Endothelial cell of umbilical vein (primary cell): ENCODE results near the gene TMEM254. TPM values are rescaled to one million over a fixed set of nuclear protein-coding genes. Genes with fewer than 3 reads are reported as not detected.

Source experiments
- BruUV-seq: library from RNA; stranded (reverse); fragments of 400-500 nt; replicated peaks from 2 replicates; lab custom pipeline; 2021; lab: Mats Ljungman, UMichigan
- CTCF ChIA-PET: fragments of 300-600, 350-600 bp; sonication (Branson Sonifier 250); formaldehyde crosslinking; loops from one replicate; lab custom pipeline; 2021; ENCODE audit warnings: antibody characterized with exemption, inconsistent platforms; lab: Charles Lee
- POLR2A ChIA-PET: fragments of 300-600, 350-600 bp; sonication (Branson Sonifier 250); formaldehyde crosslinking; loops from one replicate; lab custom pipeline; 2021; ENCODE audit warnings: antibody characterized with exemption, inconsistent platforms; lab: Charles Lee
- DNase-seq: peaks from one replicate; pipeline ENCODE4 v3.0.0-alpha.2; 2011; ENCODE audit warnings: low read depth, low spot score
- FAIRE-seq: peaks from 2 replicates; lab custom pipeline; 2011; peaks lifted over from hg19 to GRCh38; lab: Jason Lieb, UNC
- H2AFZ ChIP-seq: 2 replicates; pipeline ENCODE4 v1.6.0; 2012; ENCODE audit warnings: low read depth, low read length, control low read depth, inconsistent platforms
- H3K27ac ChIP-seq: 2 replicates; pipeline ENCODE4 v1.5.1; 2011; ENCODE audit warnings: low read depth, mild to moderate bottlenecking, control low read depth, low read length, moderate library complexity; ENCODE audit not compliant: insufficient read depth
- H3K27me3 ChIP-seq, 2 experiments: 2 replicates each; pipeline versions ENCODE4 v1.6.0 to v1.6.1; 2011; ENCODE audit warnings: low read length in 2 of 2, mixed read lengths in 1 of 2; ENCODE audit not compliant: control insufficient read depth in 2 of 2, insufficient read depth in 2 of 2
- H3K36me3 ChIP-seq, 2 experiments: 2 replicates in 1 of 2; 3 replicates in 1 of 2; pipeline ENCODE4 v1.5.1; 2011; ENCODE audit warnings: low read length in 2 of 2, mild to moderate bottlenecking in 1 of 2, moderate library complexity in 1 of 2; ENCODE audit not compliant: control insufficient read depth in 2 of 2, insufficient read depth in 2 of 2; ENCODE audit errors: extremely low read depth in 1 of 2
- H3K4me1 ChIP-seq: 3 replicates; pipeline ENCODE4 v1.5.1; 2011; ENCODE audit warnings: mild to moderate bottlenecking, low read length; ENCODE audit not compliant: control insufficient read depth, insufficient read depth; ENCODE audit errors: extremely low read depth
- H3K4me2 ChIP-seq: 2 replicates; pipeline ENCODE4 v1.6.1; 2011; ENCODE audit warnings: low read length, control low read depth, mixed read lengths; ENCODE audit not compliant: insufficient read depth
- H3K4me3 ChIP-seq, 3 experiments: fragments of 200-600 bp in 1 of 3; sonication (generic), shearing (Covaris generic) in 1 of 3; replicated peaks in 1 of 3; 2 replicates each; pipeline ENCODE4 v1.5.1; 2011 to 2016; ENCODE audit warnings: control low read depth in 3 of 3, low read length in 3 of 3, mild to moderate bottlenecking in 2 of 3, inconsistent platforms in 1 of 3, low read depth in 1 of 3, moderate library complexity in 1 of 3; ENCODE audit not compliant: insufficient read depth in 1 of 3
- H3K79me2 ChIP-seq: 2 replicates; pipeline ENCODE4 v1.6.0; 2012; ENCODE audit warnings: low read length, inconsistent platforms; ENCODE audit not compliant: control insufficient read depth, insufficient read depth
- H3K9ac ChIP-seq: replicated peaks from 2 replicates; pipeline ENCODE3; 2011; ENCODE audit warnings: low read length, control low read depth; ENCODE audit not compliant: insufficient read depth; ENCODE audit errors: extremely low read depth
- H3K9me1 ChIP-seq: replicated peaks from 3 replicates; pipeline ENCODE4 v1.6.0; 2011; ENCODE audit warnings: mild to moderate bottlenecking, low read length; ENCODE audit not compliant: control insufficient read depth, insufficient read depth; ENCODE audit errors: extremely low read depth
- H3K9me3 ChIP-seq: replicated peaks from 2 replicates; pipeline ENCODE4 v1.5.1; 2012; ENCODE audit warnings: low read length, inconsistent platforms; ENCODE audit not compliant: control insufficient read depth, insufficient read depth
- H4K20me1 ChIP-seq: replicated peaks from 2 replicates; pipeline ENCODE3; 2011; ENCODE audit warnings: mild to moderate bottlenecking, low read length; ENCODE audit not compliant: control insufficient read depth, insufficient read depth; ENCODE audit errors: extremely low read depth
- CTCF ChIP-seq, 2 donors: IDR thresholded peaks; 1 replicate in 1 of 2; 2 replicates in 1 of 2; pipeline ENCODE4 v1.5.1; 2011; ENCODE audit warnings: low read length in 2 of 2, mild to moderate bottlenecking in 2 of 2, moderate library complexity in 2 of 2, control low read depth in 1 of 2, inconsistent platforms in 1 of 2, low read depth in 1 of 2; ENCODE audit not compliant: insufficient read depth in 1 of 2; ENCODE audit errors: extremely low read depth in 1 of 2
- EZH2 ChIP-seq: IDR thresholded peaks from 2 replicates; pipeline ENCODE4 v1.6.1; 2012; ENCODE audit warnings: borderline replicate concordance, low read depth, mild to moderate bottlenecking, moderate library complexity, low read length, inconsistent platforms; ENCODE audit not compliant: severe bottlenecking
- FOS ChIP-seq: IDR thresholded peaks from 2 replicates; pipeline ENCODE4 v1.6.1; 2011; ENCODE audit warnings: mild to moderate bottlenecking, low read length, moderate library complexity, borderline replicate concordance; ENCODE audit not compliant: insufficient read depth
- GATA2 ChIP-seq: IDR thresholded peaks from 2 replicates; pipeline ENCODE4 v1.7.0; 2011; ENCODE audit warnings: low read depth, mild to moderate bottlenecking, moderate library complexity, mixed read lengths, low read length; ENCODE audit not compliant: insufficient read length, insufficient read depth
- JUN ChIP-seq: IDR thresholded peaks from 2 replicates; pipeline ENCODE4 v1.6.1; 2011; ENCODE audit warnings: borderline replicate concordance, low read depth; ENCODE audit not compliant: insufficient read length, insufficient read depth
- MAX ChIP-seq: IDR thresholded peaks from 2 replicates; pipeline ENCODE4 v1.6.1; 2011; ENCODE audit not compliant: insufficient read depth, insufficient read length
- MYC ChIP-seq: IDR thresholded peaks from one replicate; pipeline ENCODE4 v1.6.1; 2011; ENCODE audit warnings: mild to moderate bottlenecking, low read depth, low read length
- POLR2A ChIP-seq: IDR thresholded peaks from 2 replicates; pipeline ENCODE4 v1.6.1; 2012; ENCODE audit warnings: low read depth, mild to moderate bottlenecking, control low read depth, low read length
- POLR2AphosphoS5 ChIP-seq: IDR thresholded peaks from 2 replicates; pipeline ENCODE4 v1.6.1; 2012; ENCODE audit warnings: low read depth, mild to moderate bottlenecking, control low read depth, low read length, moderate library complexity; ENCODE audit not compliant: insufficient read depth
- dilution Hi-C: fragments of 300-500 bp; cut with MboI; formaldehyde crosslinking; loops from one replicate; pipeline ENCODE4 v1.15.0; 2019; ENCODE audit warnings: low sequenced_read_pairs; ENCODE audit not compliant: extremely low pct_ligation_motif_present
- intact Hi-C: fragments of 100-400 bp; cut with micrococcal nuclease; formaldehyde crosslinking; loops from one replicate; pipeline ENCODE4 v1.10.0; 2022
- polyA plus RNA-seq, 4 experiments: library from polyadenylated mRNA; depleted of rRNA in 3 of 4; stranded (reverse) in 3 of 4; unstranded in 1 of 4; fragments of >200 nt; gene quantifications; 2 replicates each; pipeline versions ENCODE4 v1.2.1 to v1.2.3, GENCODE V29; 2011 to 2012; ENCODE audit warnings: missing spikeins in 1 of 4
- total RNA-seq: library from RNA; stranded (reverse); gene quantifications from 2 replicates; pipeline ENCODE4 v1.2.3, GENCODE V29; 2021

TMEM254 gene
- total and polyA plus RNA-seq, 2 donors (not counting 3 experiments of a cell fraction or from before 2014, with no cell fraction given) = 10.1 to 13.4 TPM

- dilution Hi-C loops (no loop called here), intact Hi-C loops (no loop called here)
These were observed 10.2 kb upstream of the TMEM254 start for GRCh38 chr10:80068270-80068669.

GRCh38 chr10:80070057-80070456 lies 8.4 kb upstream of the TMEM254 start:
- H3K27me3 ChIP-seq = no peaks in the 10 kb centered on the region
- H3K9me1 ChIP-seq = no peaks in the 10 kb centered on the region
- no peak overlapping the region for H3K9ac ChIP-seq
- FAIRE-seq (no peak), DNase-seq (no peak)
- H3K9me3 ChIP-seq = no peaks in the 10 kb centered on the region
- H3K79me2 ChIP-seq = no peaks in the 10 kb centered on the region
- no TSS peak for BruUV-seq
- TF ChIP-seq GATA2 (no peak), POLR2A (no peak), CTCF (IDR thresholded peaks at IDR 0.05; ENCODE audit: extremely low read depth in 1 of 2, insufficient read depth in 1 of 2, low read depth in 1 of 2, low read length in 2 of 2) (no peak), EZH2 (no peak), POLR2AphosphoS5 (no peak), FOS (no peak), MYC (no peak), JUN (no peak), MAX (no peak)
- POLR2A ChIA-PET = no interaction called here
- H3K36me3 ChIP-seq = no peaks in the 10 kb centered on the region
- no peaks in the 10 kb centered on the region for H3K4me1 ChIP-seq
- intact Hi-C loops (no loop called here), dilution Hi-C loops (no loop called here)
- CTCF ChIA-PET = interaction anchor here (1.5 to 3.8 kb wide), 3 partner anchors 9 to 138 kb away, joined by 3 to 20 read pairs (median 8); partner anchors contain the start of gene TMEM254
- no peak overlapping the region for H2AFZ ChIP-seq
- H3K4me3 ChIP-seq = no peak overlapping the region
- no peak overlapping the region for H3K4me2 ChIP-seq
- no peak overlapping the region for H3K27ac ChIP-seq
- H4K20me1 ChIP-seq = no peaks in the 10 kb centered on the region

More at GRCh38 chr10:80068270-80068669, 10.2 kb upstream of the TMEM254 start:
- H2AFZ ChIP-seq = no peak overlapping the region
- H3K4me2 ChIP-seq = no peak overlapping the region
- H3K9me3 ChIP-seq = no peaks in the 10 kb centered on the region
- H3K4me1 ChIP-seq = no peaks in the 10 kb centered on the region
- no peaks in the 10 kb centered on the region for H3K79me2 ChIP-seq
- H3K27me3 ChIP-seq = no peaks in the 10 kb centered on the region
- FAIRE-seq (no peak), DNase-seq (no peak)
- no peaks in the 10 kb centered on the region for H3K9me1 ChIP-seq
- no peak overlapping the region for H3K27ac ChIP-seq
- POLR2A ChIA-PET = no interaction called here
- TF ChIP-seq POLR2A = no peak
- no TSS peak for BruUV-seq
- no peaks in the 10 kb centered on the region for H3K36me3 ChIP-seq
- no peaks in the 10 kb centered on the region for H4K20me1 ChIP-seq
- H3K9ac ChIP-seq = no peak overlapping the region
- CTCF ChIA-PET = interaction anchor here (1.1 to 1.3 kb wide), 2 partner anchors 12 to 21 kb away, joined by 3 read pairs; no protein-coding TSS in a partner anchor
- H3K4me3 ChIP-seq = no peak overlapping the region
